GM18508 (cell line): ENCODE measurements around the gene SPDYE1.
"Not testable (repeated sequence)": the region's sequence is repeated elsewhere in the genome, so short reads cannot be mapped to it uniquely, and the experiment has no call there.

Source experiments
- ATAC-seq: cut with Tn5 transposase; IDR thresholded peaks from one replicate; pipeline ENCODE4 v1.9.1; 2021; ENCODE audit warnings: moderate number of reproducible peaks; ENCODE audit not compliant: insufficient read depth, unreplicated experiment

SPDYE1 gene

DNA sequence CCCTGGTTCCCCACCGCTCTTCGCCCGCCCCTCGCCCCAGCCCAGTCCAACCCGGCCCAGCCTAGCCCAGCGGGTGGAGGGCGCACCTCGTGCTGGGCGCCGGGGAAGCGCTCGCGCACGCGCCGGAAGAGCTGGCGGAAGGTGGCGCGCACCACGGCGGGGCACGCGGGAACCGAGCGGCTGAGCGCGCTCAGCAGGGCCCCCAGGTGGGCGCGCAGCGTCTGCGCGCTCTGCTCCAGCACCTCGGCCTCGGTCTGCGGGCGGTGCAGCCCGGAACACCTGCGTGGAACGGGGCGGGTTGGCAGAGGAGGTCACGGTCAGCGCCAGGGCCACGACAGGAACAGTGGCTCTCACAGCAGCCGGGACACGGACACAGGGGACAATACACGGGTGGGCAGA is 42.8 kb downstream of the SPDYE1 start:
- not testable (repeated sequence) for ATAC-seq

DNA sequence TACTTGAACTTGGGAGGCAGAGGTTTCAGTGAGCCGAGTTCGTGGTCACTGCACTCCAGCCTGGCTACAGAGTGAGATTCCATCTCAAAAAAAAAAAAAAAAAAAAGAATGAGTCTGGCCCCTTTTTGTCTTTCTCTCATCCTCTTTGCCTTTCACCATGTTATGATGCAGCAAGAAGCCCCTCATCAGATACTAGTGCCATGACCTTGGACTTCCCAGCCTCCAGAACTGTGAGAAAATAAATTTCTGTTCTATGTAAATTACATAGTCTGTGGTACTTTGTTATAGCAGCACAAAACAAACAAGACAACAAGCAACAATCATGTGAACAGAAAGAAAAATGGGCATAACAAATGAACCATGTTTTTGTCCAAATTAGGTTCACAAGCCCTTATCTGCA is 44.5 kb downstream of the SPDYE1 start:
- no peak for ATAC-seq

DNA sequence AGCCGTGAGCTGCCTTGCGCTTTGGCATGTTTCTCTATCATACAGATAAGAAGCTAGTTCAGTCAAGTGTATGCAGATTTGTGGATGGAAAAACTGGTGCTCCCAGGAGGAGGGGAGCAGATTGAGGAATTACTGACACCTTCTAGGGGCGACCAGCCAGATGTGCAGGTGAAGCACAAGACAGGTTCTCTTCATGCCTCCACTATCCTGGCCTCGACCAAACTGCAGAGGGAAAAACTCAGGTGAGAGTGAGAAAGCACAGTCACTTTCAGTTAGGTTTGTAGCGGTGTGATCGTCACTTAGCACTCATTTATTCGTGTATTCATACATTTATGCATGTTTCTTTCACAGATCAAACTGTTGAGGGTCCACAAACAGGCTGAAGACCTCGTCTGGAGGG is 46.2 kb downstream of the SPDYE1 start:
- ATAC-seq = no peak

DNA sequence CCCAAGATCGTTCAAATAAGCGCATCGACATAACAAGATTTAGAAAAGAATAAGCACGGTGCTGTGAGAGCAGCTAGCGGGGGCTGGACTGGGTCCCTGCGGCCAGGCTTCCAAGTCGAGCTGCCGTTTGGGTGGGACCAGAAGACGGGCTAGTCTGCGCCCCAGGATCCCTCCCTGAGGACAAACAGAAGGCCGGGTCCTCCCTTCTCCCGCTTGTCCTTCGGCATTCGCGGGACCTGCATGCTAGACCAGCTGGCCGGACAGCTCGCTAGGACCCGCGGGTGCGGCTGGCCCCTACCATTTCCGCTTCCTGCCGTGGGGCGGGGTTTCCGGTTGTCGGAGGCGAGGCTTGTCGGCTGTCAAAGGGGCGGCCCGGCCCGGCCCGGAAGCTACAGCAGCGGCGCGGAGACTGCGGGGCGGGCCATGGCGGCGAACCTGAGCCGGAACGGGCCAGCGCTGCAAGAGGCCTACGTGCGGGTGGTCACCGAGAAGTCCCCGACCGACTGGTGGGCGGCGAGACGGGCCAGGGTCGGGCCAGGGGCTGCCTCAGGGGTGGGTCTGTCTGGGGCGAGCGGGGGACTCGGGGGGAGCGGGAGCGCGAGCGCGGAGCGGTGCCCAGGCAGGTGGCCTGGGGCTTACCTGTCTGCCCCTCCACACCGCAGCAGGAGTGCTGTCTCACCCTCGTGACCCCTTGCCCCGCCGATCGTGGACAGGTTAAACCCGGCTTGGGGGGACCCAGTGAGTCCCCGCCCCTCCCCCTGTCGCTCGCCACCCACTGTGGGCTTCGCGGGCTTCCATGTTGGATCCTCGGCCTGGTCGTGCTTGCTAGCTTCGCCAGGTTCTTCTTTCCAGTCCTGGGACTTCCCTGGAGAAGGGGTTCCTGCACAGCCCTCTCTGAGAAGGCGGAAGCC is 46.9 kb downstream of the SPDYE1 start, which contains the start of gene DBNL:
Gene DBNL (plus strand): TSS at position 388 of the 911 bp plus-strand sequence. CDS start 36 bp downstream, at position 424.
- no peak for ATAC-seq

DNA sequence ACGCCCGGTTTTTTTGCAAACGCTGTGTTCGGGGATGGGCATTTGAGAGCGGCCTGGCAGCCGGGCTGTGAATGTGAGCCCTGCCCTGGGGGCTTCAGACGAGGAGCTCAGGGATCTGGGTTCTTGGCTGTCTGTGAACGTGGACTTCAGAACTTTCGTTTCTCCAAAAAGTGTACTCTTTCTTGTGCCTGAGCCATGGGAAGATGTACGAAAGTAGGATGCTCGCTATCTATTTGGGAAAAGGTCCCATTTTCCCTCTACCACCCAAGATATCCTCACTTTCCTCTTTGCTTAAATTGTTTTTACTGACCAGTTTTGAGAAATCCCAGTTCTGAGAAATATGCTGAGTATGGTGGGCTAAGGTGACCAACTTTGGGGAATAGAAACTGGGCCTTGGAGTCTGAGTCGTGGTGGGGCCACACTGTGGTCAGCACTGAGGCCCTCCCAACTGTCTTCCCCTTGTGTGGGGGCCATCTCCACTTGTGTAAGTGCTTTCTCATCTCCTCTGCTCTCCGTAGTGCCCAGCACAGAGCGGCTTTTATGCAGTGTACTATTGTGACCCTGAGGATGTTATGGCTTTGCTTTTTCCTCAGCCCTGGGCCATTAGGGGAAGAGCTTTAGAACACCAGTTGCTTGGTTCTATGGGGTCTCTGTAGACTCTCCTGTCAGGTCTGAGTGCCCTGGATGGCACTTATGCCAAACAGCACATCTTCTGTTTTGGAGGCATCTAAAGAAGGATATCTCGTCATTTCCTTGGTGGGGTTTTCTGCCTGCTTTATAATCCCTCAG is 47.7 kb downstream of the SPDYE1 start:
- no peak for ATAC-seq

DNA sequence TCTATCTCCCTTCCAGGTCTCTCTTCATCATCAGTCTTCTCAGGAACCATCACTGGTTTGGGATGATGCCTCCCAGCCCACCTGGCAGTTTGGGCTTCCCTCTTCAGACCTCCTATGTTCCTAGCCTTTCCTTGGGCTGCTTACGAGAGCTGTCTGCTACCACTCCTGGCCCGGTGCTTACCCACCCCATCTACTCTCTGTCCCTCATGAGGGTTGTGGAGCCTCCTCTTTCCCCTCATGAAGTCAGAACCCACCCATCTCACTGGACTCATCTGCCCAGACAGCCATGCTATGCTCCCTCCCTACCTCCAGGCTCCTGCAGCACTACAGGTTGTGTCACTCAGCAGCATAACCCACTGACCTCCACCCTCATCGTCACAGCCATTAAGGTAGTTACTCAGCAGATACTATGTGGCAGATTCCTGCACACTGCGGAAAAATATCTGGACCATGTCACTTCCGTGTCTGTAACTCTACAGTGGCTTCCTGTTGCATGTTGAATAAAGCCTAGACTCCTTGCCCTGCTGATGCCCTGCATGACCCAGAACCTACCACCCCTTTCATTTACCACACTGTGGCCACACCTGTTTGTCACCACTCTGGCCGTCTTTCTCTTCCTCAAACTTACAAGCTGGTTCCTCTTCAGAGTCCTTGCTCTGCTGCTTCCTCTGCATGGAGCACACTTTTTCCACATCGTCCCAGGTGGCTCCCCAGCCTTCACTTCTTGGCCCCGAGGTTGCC is 48.8 kb downstream of the SPDYE1 start:
- ATAC-seq = peak; percentile 59

DNA sequence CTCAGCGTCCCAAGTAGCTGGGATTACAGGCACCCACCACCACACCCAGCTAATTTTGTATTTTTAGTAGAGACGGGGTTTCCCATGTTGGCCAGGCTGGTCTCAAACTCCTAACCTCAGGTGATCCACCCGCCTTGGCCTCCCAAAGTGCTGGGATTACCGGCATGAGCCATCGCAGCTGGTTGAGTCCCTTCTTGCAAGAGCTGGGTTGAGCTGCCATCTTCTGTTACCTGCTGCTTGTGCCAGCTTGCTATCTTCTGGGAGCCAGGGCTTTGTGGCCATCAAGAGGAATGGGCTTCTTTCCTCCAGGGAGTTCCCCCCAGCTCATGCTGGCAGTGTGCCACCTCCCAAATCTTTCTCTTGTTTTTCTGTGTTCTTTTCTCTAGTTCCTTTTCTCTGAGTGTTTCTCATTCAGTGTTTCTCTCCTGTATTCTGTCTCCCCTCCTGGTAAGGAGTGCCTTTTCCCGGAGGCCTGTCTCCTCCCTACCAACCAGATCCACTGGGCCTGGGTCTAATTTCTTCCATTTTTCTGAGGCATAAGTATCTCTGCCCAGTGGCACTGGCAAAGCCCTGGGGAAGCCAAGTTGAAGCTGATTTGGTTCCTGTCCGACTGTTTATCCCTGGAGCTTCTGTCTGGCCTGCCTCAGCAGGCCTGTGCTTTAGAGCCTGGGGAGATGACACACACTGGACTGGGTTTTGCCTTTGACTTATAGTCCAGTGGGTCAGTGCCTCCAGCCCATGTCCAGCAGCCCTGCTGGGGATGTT is 50.5 kb downstream of the SPDYE1 start:
- ATAC-seq = no peak

DNA sequence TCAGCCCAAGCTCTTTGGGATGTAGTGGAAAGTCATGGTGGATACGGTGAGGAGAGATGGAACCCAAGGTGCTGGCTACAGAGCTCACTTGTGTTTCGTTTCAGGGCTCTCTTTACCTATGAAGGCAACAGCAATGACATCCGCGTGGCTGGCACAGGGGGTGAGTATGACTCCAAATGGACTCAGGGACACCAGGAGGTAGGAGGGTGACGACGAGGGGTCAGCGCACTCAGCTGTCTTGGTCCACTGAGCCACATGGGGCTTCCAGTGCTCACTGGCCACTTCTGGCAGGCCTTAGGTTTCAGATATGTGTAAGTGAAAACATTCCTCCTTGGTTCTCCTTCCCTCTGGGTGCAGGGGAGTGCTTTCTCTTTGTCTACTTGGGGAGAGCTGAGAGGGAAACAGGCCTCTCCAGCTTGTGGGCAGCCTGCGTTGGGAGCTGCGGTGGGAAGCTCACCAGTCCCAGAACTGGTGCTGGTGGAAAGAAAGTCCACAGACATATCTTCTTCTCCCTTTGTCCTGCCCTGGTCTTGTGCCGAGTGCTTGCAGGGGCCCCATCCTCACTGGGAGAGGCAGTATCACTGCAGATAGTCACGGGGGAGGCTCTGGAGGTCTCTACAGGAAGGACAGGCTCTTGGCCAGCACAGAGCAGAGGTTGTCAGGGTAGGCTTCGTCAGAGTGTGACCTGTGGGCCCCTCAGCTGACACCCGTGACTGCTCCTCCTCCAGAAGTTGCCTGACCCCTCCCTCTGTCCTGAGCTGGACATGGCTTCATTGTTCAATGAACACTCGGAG is 52.6 kb downstream of the SPDYE1 start:
- ATAC-seq = no peak

DNA sequence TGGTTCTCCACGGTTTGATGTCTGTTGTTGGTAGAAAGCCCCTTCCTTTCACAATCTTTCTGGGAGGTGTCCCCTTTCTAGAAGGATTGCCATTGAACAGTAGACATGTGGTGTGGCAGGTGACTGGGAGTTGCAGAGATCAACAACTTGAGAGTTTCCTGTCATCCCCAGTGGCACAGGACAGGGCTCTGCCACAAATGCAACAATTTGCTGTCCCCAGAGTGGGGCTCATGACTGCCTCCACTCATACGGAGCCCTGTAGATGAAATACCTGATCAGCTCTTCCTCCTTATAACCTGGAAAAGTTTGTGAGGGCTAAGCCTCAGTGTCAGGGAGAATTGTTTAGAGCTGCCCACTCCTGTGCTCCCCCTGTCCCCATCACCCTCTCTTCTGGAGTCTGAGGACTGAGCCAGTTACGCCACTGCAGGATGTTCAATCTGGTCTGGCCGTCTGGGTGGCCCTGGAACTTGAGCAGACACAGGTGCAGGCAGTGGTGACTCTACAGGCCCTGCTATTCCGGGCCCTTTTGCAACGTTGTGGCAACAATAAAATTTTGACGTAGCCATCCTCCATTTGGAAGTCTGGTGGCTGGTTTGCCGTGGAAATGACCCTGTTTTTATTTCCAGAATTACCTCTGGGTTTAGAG is 53.3 kb downstream of the SPDYE1 start:
- no peak for ATAC-seq

DNA sequence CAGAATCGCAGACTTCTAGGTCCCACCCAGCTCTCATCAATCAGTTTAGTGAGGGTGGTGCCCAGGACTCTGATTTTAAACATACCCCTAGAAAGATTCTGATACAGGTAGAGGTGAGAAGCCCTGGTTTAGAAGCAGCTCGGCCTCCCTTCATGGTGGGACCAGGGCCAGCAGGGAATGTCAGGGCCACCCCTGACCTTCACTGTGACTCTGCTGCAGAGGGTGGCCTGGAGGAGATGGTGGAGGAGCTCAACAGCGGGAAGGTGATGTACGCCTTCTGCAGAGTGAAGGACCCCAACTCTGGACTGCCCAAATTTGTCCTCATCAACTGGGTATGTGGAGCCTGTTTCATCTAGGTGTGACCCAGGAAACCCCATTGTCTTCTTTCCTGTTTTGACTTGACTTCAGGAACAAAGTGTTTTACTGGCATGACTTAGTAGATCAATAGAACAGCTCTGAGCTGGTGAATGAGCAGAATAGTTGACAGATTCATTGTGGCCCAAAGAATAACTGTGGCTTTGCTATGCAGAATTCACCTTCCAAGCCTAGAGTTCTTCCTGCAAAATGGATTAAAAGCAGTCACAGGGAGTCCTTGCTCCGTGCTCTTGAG is 54.0 kb downstream of the SPDYE1 start:
- ATAC-seq = no peak

DNA sequence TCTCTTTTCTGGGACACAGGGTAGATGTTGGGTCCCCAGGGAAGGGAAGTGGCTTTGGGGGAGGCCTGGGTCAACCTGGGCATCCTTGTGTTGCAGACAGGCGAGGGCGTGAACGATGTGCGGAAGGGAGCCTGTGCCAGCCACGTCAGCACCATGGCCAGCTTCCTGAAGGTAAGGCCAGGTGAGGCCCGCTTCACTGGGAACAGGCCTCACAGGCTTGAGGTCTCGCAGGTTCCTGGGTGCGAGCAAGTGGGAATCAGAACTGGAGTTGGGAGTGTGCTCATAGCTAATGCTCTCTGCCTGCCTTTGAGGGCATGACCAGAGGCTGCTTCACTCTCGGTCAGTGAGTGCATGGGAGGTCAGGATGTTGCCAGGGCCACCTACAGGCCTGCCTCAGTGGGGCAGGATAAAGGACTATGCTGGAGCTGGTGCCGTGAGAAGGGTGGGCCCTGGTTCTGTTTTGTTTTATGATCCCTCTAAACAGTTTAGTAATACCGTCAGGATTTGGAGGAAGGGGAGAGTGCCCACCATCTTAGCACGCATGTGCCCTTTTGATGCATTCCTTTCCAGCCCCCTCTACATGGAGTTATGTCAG is 55.2 kb downstream of the SPDYE1 start:
- ATAC-seq = no peak

DNA sequence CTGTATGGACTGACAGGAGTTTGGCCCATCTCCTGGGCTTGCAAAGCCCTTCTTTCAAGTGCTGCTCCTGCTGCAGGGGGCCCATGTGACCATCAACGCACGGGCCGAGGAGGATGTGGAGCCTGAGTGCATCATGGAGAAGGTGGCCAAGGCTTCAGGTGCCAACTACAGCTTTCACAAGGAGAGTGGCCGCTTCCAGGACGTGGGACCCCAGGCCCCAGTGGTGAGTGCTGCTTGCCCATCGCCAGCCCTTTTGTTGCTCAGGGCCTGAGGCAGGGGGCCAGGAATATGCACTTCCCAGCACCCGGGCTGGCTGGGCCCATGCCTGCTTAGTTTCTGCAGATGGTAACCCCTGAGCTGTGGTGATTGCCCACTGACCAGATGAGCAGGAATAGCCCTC is 59.0 kb downstream of the SPDYE1 start:
- ATAC-seq = no peak

DNA sequence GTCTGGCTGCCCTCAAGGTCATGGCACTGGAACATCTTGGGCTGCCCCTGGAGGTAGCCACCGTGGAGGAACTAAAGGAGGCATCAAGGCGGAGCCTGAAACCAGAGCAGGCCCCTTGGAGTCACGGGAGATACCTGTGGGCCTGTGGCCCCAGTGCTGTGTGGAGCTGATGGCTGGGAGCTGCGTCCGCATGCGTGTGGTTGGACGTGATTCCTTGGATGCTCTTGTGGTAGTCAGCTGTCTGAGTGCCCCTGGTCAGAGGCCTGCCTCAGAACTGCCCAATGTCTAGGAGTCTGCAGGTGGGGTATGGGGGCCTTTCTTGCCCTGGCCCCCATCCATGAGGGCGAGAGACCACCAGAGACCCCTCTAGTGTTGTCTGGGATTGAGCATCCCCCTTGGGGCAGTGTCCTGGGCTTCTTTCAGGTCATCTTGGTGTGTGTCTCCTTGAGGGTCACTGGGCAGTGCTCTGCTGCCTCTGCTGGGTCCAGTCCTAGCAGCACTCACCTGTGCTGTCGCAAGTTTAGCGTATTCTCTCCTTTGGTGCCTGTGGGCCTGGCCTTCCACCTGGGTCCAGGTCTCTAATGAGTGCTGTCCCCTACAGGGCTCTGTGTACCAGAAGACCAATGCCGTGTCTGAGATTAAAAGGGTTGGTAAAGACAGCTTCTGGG is 59.6 kb downstream of the SPDYE1 start:
- no peak for ATAC-seq

DNA sequence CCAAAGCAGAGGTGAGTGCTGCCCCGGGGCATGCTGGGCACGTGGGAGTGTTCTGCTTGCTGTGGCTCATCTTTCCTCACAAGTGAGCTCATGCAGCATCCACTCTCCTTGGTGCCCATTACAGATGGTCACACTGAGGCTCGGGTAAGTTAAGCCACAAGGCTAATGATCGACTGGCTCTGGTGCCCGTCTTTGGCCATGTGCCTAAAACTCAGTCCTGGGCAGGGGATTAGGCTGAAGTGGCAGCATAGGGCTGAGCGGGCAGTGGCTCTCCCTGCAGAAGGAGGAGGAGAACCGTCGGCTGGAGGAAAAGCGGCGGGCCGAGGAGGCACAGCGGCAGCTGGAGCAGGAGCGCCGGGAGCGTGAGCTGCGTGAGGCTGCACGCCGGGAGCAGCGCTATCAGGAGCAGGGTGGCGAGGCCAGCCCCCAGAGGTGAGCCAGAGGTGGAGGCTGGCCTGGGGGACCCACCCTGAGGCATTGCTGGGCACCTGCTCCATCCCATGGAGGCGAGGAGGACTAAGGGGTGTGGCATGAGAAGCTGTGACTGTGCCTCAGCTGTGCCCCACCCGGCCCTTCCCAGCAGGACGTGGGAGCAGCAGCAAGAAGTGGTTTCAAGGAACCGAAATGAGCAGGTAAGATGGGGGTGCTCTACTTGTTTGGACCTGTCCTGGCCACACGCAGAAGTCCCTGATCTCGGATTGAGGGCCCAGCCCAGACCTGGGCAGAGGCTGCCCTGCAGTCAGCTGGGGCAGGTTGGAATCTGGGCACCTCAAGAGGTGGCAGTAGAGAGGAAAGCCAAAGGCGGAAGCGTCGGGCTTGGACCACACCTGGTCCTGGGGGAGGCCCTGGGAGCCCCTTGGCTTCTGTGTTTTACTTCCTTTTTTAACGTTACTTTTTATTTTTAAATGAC is 60.4 kb downstream of the SPDYE1 start:
- no peak for ATAC-seq

DNA sequence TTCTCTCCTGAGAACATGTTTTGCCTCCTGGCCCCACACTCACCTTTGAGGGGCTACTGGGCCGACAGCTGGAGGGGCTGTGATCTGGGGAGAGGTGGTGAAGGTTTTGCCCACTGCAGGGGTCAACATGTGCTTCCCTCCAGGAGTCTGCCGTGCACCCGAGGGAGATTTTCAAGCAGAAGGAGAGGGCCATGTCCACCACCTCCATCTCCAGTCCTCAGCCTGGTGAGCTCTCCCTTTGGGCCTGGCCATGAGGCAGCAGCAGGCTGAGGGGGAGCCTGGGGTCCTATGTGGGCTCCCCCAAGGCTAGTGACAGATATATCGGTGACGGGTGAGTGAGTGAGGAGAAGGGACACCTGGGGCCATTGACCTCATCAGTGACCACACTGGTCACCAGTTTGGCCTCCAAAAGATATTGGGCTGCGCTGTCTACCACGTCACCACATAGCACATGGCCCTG is 61.1 kb downstream of the SPDYE1 start:
- ATAC-seq = no peak
